PC-3 (cell line): Measurements from ENCODE around the gene PPP2R3B. TPM values are rescaled to one million over a fixed set of nuclear protein-coding genes. Genes with fewer than 3 reads are reported as not detected.
"Not testable (repeated sequence)": the region's sequence is repeated elsewhere in the genome, so short reads cannot be mapped to it uniquely, and the experiment has no call there.

Experiments
- ATAC-seq: fragments of 200-7000 bp; cut with Tn5 transposase; 2 replicates; pipeline ENCODE4 v1.9.1; 2020; ENCODE audit warnings: mild to moderate bottlenecking, moderate library complexity
- BruUV-seq: library from RNA; stranded (reverse); fragments of 400-500 nt; replicated peaks from 2 replicates; lab custom pipeline; 2021; lab: Mats Ljungman, UMichigan
- CTCF ChIA-PET: fragments of 300-600 bp; sonication (Branson Sonifier 250); formaldehyde crosslinking; loops from one replicate; lab custom pipeline; 2022; ENCODE audit warnings: antibody characterized with exemption; lab: Charles Lee
- POLR2A ChIA-PET: fragments of 300-600 bp; sonication (Branson Sonifier 250); formaldehyde crosslinking; loops from one replicate; lab custom pipeline; 2022; ENCODE audit warnings: antibody characterized with exemption; ENCODE audit not compliant: unreplicated experiment; lab: Charles Lee
- DNase-seq: peaks from one replicate; pipeline ENCODE4 v3.0.0-alpha.2; 2015
- H2AFZ ChIP-seq: fragments of 300-600 bp; sonication (generic); 2 replicates; pipeline ENCODE4 v1.6.0; 2016; ENCODE audit warnings: antibody characterized with exemption, low read length
- H3F3A ChIP-seq: fragments of 300-600 bp; sonication (generic); one replicate; pipeline ENCODE4 v1.6.0; 2017; ENCODE audit warnings: antibody characterized with exemption, low read length, control low read depth, mild to moderate bottlenecking; ENCODE audit not compliant: unreplicated experiment
- H3K27ac ChIP-seq: fragments of 300-600 bp; sonication (generic); 2 replicates; pipeline ENCODE4 v1.5.1; 2016; ENCODE audit warnings: mild to moderate bottlenecking, low read length
- H3K27me3 ChIP-seq: fragments of 300-600 bp; sonication (generic); 2 replicates; pipeline ENCODE4 v1.6.1; 2016; ENCODE audit warnings: low read length, mixed read lengths
- H3K36me3 ChIP-seq: fragments of 300-600 bp; sonication (generic); 2 replicates; pipeline ENCODE4 v1.6.1; 2016; ENCODE audit warnings: low read depth, mixed run types, low read length, mixed read lengths
- H3K4me1 ChIP-seq: fragments of 300-600 bp; sonication (generic); 2 replicates; pipeline ENCODE4 v1.5.1; 2016; ENCODE audit warnings: low read length; ENCODE audit not compliant: insufficient read depth
- H3K4me2 ChIP-seq: fragments of 300-600 bp; sonication (generic); 2 replicates; pipeline ENCODE4 v1.6.0; 2016; ENCODE audit warnings: low read length
- H3K4me3 ChIP-seq: fragments of 300-600 bp; sonication (generic); 2 replicates; pipeline ENCODE4 v1.5.1; 2016; ENCODE audit warnings: mild to moderate bottlenecking, low read length, mixed read lengths
- H3K79me2 ChIP-seq: fragments of 300-600 bp; sonication (generic); 2 replicates; pipeline ENCODE4 v1.6.1; 2017; ENCODE audit warnings: low read length, mixed read lengths
- H3K9ac ChIP-seq: fragments of 300-600 bp; sonication (generic); 2 replicates; pipeline ENCODE4 v1.6.0; 2016; ENCODE audit warnings: mild to moderate bottlenecking, low read length
- H3K9me2 ChIP-seq: fragments of 300-600 bp; sonication (generic); replicated peaks from 2 replicates; pipeline ENCODE4 v1.6.1; 2016; ENCODE audit warnings: mixed run types, low read length, mixed read lengths
- H3K9me3 ChIP-seq: fragments of 300-600 bp; sonication (generic); 2 replicates; pipeline ENCODE4 v1.6.1; 2016; ENCODE audit warnings: low read length, mixed read lengths
- H4K20me1 ChIP-seq: fragments of 300-600 bp; sonication (generic); 2 replicates; pipeline ENCODE4 v1.6.1; 2016; ENCODE audit warnings: low read length, mixed read lengths
- EZH2 ChIP-seq: fragments of 300-600 bp; sonication (generic); IDR thresholded peaks from one replicate; pipeline ENCODE4 v1.6.1; 2017; ENCODE audit warnings: antibody characterized with exemption, mild to moderate bottlenecking, low read length; ENCODE audit not compliant: unreplicated experiment
- EZH2phosphoT487 ChIP-seq: fragments of 300-600 bp; sonication (generic); IDR thresholded peaks from 2 replicates; pipeline ENCODE4 v1.6.1; 2018; ENCODE audit warnings: mild to moderate bottlenecking, antibody characterized with exemption, low read length, borderline replicate concordance
- intact Hi-C: fragments of 100-400 bp; cut with micrococcal nuclease; formaldehyde crosslinking; loops from 2 replicates; pipeline ENCODE4 v1.9.0; 2023
- total RNA-seq: library from RNA; depleted of rRNA; stranded (reverse); fragments of >200 nt; gene quantifications from 2 replicates; pipeline ENCODE4 v1.2.3, GENCODE V29; 2014
- TF ChIP-seq, protein P1 (sequence below): fragments of 300-600 bp; sonication (generic); conservative IDR thresholded peaks from 2 replicates; pipeline ENCODE4 v1.5.1; 2017; ENCODE audit warnings: antibody characterized with exemption, low read depth, mild to moderate bottlenecking, low read length

Gene PPP2R3B
- total RNA-seq, 1 experiment from 2014 or later, result 35.4 TPM

DNA sequence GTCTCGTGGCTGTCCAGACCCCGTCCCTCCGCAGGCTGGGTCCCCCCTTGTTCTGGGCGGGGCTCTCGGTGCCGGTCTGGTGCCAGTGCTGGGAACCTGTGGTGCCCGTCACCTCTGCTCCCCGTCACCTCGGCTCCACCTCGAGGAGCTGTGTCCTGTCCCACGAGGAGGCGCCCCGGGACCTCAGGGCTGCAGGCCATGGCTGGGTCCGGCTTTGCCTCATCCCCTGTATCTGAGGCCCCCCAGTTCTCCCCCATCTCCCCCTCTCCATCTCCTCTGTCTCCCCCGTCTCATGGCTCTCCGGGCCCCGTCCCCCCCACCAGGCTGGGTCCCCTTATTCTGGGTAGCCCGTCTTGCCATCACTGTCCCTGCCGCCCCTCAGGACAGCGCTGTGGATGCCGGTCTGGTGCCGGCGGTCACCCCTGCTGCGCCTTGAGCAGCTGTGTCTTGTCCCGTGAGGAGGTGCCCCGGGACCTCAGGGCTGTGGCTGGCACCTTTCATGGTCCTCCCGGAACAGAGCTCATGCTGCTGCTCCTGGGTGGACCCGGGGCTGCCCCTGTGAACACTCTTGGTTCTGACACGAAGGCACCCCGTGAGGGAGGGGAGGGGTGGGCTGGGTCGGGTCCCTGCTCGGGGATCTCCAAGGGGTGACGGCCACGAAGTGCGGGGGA, 54.7 kb downstream of the PPP2R3B start:
- no peak overlapping the region for H2AFZ ChIP-seq
- TF ChIP-seq EZH2phosphoT487, result no peak
- TF ChIP-seq, protein P1, sequence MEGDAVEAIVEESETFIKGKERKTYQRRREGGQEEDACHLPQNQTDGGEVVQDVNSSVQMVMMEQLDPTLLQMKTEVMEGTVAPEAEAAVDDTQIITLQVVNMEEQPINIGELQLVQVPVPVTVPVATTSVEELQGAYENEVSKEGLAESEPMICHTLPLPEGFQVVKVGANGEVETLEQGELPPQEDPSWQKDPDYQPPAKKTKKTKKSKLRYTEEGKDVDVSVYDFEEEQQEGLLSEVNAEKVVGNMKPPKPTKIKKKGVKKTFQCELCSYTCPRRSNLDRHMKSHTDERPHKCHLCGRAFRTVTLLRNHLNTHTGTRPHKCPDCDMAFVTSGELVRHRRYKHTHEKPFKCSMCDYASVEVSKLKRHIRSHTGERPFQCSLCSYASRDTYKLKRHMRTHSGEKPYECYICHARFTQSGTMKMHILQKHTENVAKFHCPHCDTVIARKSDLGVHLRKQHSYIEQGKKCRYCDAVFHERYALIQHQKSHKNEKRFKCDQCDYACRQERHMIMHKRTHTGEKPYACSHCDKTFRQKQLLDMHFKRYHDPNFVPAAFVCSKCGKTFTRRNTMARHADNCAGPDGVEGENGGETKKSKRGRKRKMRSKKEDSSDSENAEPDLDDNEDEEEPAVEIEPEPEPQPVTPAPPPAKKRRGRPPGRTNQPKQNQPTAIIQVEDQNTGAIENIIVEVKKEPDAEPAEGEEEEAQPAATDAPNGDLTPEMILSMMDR, result no peak
- no peak for TF ChIP-seq EZH2

DNA sequence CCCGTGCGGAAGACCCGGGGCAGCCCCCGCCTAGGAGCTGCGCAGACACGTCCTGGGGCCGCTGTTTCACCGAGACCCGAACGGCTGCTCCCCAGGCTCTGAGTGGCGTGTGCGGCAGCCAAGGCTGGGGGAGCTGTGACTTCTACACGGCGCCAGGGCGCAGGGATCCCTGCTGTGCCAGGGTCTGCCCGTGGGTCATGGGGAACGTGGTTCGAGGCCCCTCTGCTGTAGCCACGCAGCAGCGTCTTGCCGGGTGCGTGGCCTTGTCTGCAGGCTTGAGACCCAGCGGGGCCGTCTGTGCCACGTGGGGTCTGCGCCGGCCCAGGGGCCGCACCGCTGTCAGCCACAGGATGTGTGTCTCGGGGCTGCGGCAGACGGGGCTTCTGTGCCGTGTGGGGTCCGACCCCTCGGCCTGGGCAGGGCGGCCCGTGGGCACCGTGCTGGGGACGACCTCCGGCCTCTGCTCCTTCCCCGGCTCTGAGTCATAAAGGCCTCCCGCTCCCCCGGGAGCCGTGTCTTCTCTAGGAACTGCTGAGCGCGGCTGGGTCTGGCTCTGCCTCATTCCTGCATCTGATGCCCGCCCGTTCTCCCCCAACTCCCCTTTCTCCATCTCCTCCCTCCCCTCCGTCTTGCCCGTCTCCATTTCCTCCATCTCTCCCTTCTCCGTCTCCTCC, 55.4 kb downstream of the PPP2R3B start:
- H3K4me2 ChIP-seq, result no peak overlapping the region
- H3K4me1 ChIP-seq, result no peaks in the 10 kb centered on the region
- no peak for TF ChIP-seq EZH2
- no peak for TF ChIP-seq EZH2phosphoT487
- TF ChIP-seq, protein P1, result no peak
- H3K4me3 ChIP-seq, result no peak overlapping the region
- no peaks in the 10 kb centered on the region for H3K9me3 ChIP-seq
- ChIA-PET POLR2A (no interaction called here), CTCF (no interaction called here)
- H3F3A ChIP-seq, result no peaks in the 10 kb centered on the region
- ATAC-seq (peak; percentile 72), DNase-seq (peak; percentile 16)
- no peak overlapping the region for H2AFZ ChIP-seq
- H3K79me2 ChIP-seq, result no peaks in the 10 kb centered on the region
- no peak overlapping the region for H3K27ac ChIP-seq
- intact Hi-C loops, result no loop called here
- H3K9me2 ChIP-seq, result no peaks in the 10 kb centered on the region
- BruUV-seq, result no TSS peak
- H3K36me3 ChIP-seq, result no peaks in the 10 kb centered on the region
- no peaks in the 10 kb centered on the region for H3K27me3 ChIP-seq
- no peak overlapping the region for H3K9ac ChIP-seq
- no peaks in the 10 kb centered on the region for H4K20me1 ChIP-seq

More for the DNA sequence above, 54.7 kb downstream of the PPP2R3B start:
- no peak overlapping the region for H3K4me3 ChIP-seq
- H3K4me1 ChIP-seq, result no peaks in the 10 kb centered on the region
- H3K9me2 ChIP-seq, result no peaks in the 10 kb centered on the region
- ChIA-PET POLR2A (no interaction called here), CTCF (no interaction called here)
- BruUV-seq, result no TSS peak
- no peaks in the 10 kb centered on the region for H3K79me2 ChIP-seq
- H4K20me1 ChIP-seq, result no peaks in the 10 kb centered on the region
- peak; percentile 33; the same call in 1 of the 2 replicates for ATAC-seq
- no peaks in the 10 kb centered on the region for H3K9me3 ChIP-seq
- DNase-seq, result no peak
- H3K9ac ChIP-seq, result no peak overlapping the region
- H3K4me2 ChIP-seq, result no peak overlapping the region
- no peaks in the 10 kb centered on the region for H3K27me3 ChIP-seq
- no peaks in the 10 kb centered on the region for H3F3A ChIP-seq
- H3K36me3 ChIP-seq, result no peaks in the 10 kb centered on the region
- intact Hi-C loops, result no loop called here
- no peak overlapping the region for H3K27ac ChIP-seq

DNA sequence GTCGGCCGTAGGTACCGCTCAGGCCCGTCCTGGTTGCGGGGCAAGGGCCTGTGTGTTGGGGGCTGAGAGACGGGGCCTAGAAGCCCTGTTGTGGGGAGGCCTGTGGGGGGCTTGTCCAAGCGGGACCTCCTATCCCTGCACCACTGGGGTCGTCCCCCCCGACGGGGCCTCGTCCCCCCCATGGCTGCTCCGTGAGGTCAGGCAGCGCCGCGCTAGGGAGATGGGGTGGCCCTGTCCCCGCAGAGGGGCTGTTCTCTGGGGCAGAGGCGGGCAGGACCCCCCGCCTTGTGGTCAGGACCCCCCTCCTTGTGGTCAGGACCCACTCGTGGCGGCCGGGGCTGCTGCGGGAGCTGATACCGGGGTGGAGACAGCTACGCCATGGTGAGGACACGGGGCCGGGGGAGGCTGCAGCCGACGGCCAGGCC, 56.0 kb downstream of the PPP2R3B start:
- Histone ChIP-seq H2AFZ (no peak overlapping the region), H3K4me2 (no peak overlapping the region)

DNA sequence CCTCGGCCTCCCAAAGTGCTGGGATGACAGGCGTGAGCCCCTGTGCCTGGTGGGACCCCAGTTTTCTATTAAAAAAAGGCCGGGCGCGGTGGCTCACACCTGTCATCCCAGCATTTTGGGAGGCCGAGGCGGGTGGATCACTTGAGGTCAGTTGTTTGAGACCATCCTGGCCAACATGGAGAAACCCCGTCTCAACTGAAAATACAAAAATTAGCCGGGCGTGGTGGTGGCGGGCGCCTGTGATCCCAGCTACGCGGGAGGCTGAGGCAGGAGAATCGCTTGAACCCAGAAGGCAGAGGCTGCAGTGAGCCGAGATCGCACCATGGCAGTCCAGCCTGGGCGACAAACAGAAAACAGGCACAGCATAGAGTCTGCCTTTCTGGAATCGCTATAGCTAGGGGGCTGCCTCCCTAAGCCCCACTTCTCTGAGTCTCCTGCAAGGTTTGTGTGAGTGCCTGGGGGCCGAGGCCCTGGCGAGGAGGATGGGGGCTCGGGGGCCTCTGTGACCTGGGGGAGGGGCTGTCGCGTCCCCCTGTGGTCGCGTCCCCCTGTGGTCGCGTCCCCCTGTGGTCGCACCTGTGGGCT, 56.5 kb downstream of the PPP2R3B start:
- H2AFZ ChIP-seq, H3K9me3 ChIP-seq, POLR2A ChIA-PET, intact Hi-C loops, H3K4me3 ChIP-seq, BruUV-seq, DNase-seq, H4K20me1 ChIP-seq, ATAC-seq, H3K4me2 ChIP-seq, CTCF ChIA-PET, H3K27me3 ChIP-seq, H3K4me1 ChIP-seq, H3K9ac ChIP-seq, H3K79me2 ChIP-seq, H3K36me3 ChIP-seq, H3K27ac ChIP-seq, H3F3A ChIP-seq, H3K9me2 ChIP-seq: not testable (repeated sequence)

More for the DNA sequence above, 56.0 kb downstream of the PPP2R3B start:
- H3K4me1 ChIP-seq, result no peaks in the 10 kb centered on the region
- no peaks in the 10 kb centered on the region for H3K79me2 ChIP-seq
- intact Hi-C loops, result no loop called here
- no peaks in the 10 kb centered on the region for H3K27me3 ChIP-seq
- POLR2A ChIA-PET, result no interaction called here
- no peaks in the 10 kb centered on the region for H3K9me2 ChIP-seq
- H3K36me3 ChIP-seq, result no peaks in the 10 kb centered on the region
- H4K20me1 ChIP-seq, result no peaks in the 10 kb centered on the region
- no peak for DNase-seq
- CTCF ChIA-PET, result no interaction called here
- H3K4me3 ChIP-seq, result no peak overlapping the region
- BruUV-seq, result no TSS peak
- no peak overlapping the region for H3K9ac ChIP-seq
- H3F3A ChIP-seq, result no peaks in the 10 kb centered on the region
- H3K27ac ChIP-seq, result no peak overlapping the region
- ATAC-seq, result no peak
- TF ChIP-seq, protein P1, result no peak
- H3K9me3 ChIP-seq, result no peaks in the 10 kb centered on the region
